ENCODE measurements around the gene PIP5K1B. TPM values are rescaled to one million over a fixed set of nuclear protein-coding genes. Genes with fewer than 3 reads are reported as not detected.

The PIP5K1B gene
- total RNA-seq, 1 experiment from 2014 or later = 9.0 TPM

DNA sequence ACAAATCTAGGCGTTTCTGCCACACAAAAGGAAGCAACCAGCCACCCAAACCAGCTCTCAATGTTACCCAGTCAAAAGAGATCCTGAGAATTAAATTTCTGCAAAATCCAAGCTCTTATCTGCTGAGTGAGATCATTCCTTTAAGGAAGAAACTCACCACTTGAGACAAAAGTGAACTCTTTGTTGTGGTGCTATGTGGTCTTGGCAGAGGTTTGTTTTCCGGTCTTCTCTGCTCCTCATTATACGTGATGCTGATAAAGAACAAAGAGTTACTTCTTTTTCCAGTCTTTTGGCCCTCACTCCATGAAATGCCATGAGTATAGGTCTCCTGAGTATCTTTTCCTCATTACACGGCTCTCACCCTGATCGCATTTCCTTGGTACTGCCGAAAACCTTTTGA lies 226.8 kb downstream of the PIP5K1B start:
- TF ChIP-seq CTCF (IDR thresholded peaks at IDR 0.05; ENCODE audit: unreplicated experiment) = no peak
- Mint-ChIP-seq H3K36me3 (ENCODE audit: insufficient read depth, unreplicated experiment) (no peaks in the 10 kb centered on the region), H3K27me3 (ENCODE audit: unreplicated experiment) (no peaks in the 10 kb centered on the region), H3K9me3 (ENCODE audit: low read depth, unreplicated experiment) (no peaks in the 10 kb centered on the region), H3K4me1 (ENCODE audit: low read depth, unreplicated experiment) (no peaks in the 10 kb centered on the region), H3K4me3 (ENCODE audit: low read depth, unreplicated experiment) (no peak overlapping the region), H3K27ac (ENCODE audit: unreplicated experiment) (no peak overlapping the region)
- CTCF ChIA-PET = no interaction called here
- BruUV-seq (replicated peaks) = no TSS peak
- DNase-seq = no peak
- intact Hi-C loops (cut with micrococcal nuclease; ENCODE audit: unreplicated experiment) = no loop called here

- CTCF ChIA-PET = no interaction called here
- no peak for TF ChIP-seq CTCF (IDR thresholded peaks at IDR 0.05; ENCODE audit: unreplicated experiment)
- H3K4me3 Mint-ChIP-seq (ENCODE audit: low read depth, unreplicated experiment) = no peak overlapping the region
- no peaks in the 10 kb centered on the region for H3K9me3 Mint-ChIP-seq (ENCODE audit: low read depth, unreplicated experiment)
- no peak for DNase-seq
- H3K27ac Mint-ChIP-seq (ENCODE audit: unreplicated experiment) = no peak overlapping the region
- H3K4me1 Mint-ChIP-seq (ENCODE audit: low read depth, unreplicated experiment) = no peaks in the 10 kb centered on the region
- intact Hi-C loops (cut with micrococcal nuclease; ENCODE audit: unreplicated experiment) = no loop called here
- no peaks in the 10 kb centered on the region for H3K27me3 Mint-ChIP-seq (ENCODE audit: unreplicated experiment)
- no peaks in the 10 kb centered on the region for H3K36me3 Mint-ChIP-seq (ENCODE audit: insufficient read depth, unreplicated experiment)
- BruUV-seq (replicated peaks) = no TSS peak
Observed at GRCh38 chr9:68932458-68932857, 227.4 kb downstream of the PIP5K1B start.

GRCh38 chr9:68933434-68934328 lies 228.6 kb downstream of the PIP5K1B start:
- H3K4me3 Mint-ChIP-seq (ENCODE audit: low read depth, unreplicated experiment) = no peak overlapping the region
- no peak for DNase-seq
- H3K36me3 Mint-ChIP-seq (ENCODE audit: insufficient read depth, unreplicated experiment) = no peaks in the 10 kb centered on the region
- no peaks in the 10 kb centered on the region for H3K27me3 Mint-ChIP-seq (ENCODE audit: unreplicated experiment)
- CTCF ChIA-PET = no interaction called here
- intact Hi-C loops (cut with micrococcal nuclease; ENCODE audit: unreplicated experiment) = no loop called here
- no TSS peak for BruUV-seq (replicated peaks)
- H3K9me3 Mint-ChIP-seq (ENCODE audit: low read depth, unreplicated experiment) = no peaks in the 10 kb centered on the region
- no peak overlapping the region for H3K27ac Mint-ChIP-seq (ENCODE audit: unreplicated experiment)
- no peaks in the 10 kb centered on the region for H3K4me1 Mint-ChIP-seq (ENCODE audit: low read depth, unreplicated experiment)
- no peak for TF ChIP-seq CTCF (IDR thresholded peaks at IDR 0.05; ENCODE audit: unreplicated experiment)

DNA sequence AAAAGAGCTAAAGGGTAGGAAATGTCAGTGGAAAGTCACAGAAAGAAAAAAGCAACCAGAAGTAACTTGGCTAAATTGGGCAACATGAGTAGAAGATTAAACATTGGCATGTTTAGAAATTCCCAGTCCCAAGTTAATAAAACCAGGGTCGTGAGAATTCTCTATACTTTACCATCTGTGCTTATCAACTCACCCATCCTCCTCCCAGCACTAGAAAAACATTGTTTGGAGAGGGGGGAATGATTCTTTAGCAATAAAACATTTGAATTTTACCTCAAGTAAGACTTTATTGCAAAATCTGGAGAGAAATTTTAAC lies 229.2 kb downstream of the PIP5K1B start:
- intact Hi-C loops (cut with micrococcal nuclease; ENCODE audit: unreplicated experiment) = no loop called here
- H3K27me3 Mint-ChIP-seq (ENCODE audit: unreplicated experiment) = no peaks in the 10 kb centered on the region
- no peaks in the 10 kb centered on the region for H3K9me3 Mint-ChIP-seq (ENCODE audit: low read depth, unreplicated experiment)
- no peak overlapping the region for H3K4me3 Mint-ChIP-seq (ENCODE audit: low read depth, unreplicated experiment)
- H3K36me3 Mint-ChIP-seq (ENCODE audit: insufficient read depth, unreplicated experiment) = no peaks in the 10 kb centered on the region
- no peaks in the 10 kb centered on the region for H3K4me1 Mint-ChIP-seq (ENCODE audit: low read depth, unreplicated experiment)
- BruUV-seq (replicated peaks) = no TSS peak
- H3K27ac Mint-ChIP-seq (ENCODE audit: unreplicated experiment) = no peak overlapping the region
- TF ChIP-seq CTCF (IDR thresholded peaks at IDR 0.05; ENCODE audit: unreplicated experiment) = no peak
- CTCF ChIA-PET = no interaction called here
- no peak for DNase-seq

All from Calu3 (cell line).